ENCODE measurements around the gene SYT15. TPM values are rescaled to one million over a fixed set of nuclear protein-coding genes. Genes with fewer than 3 reads are reported as not detected.

The SYT15 gene
- total RNA-seq, 1 donor = under 0.01 TPM

- TF ChIP-seq CTCF (IDR thresholded peaks at IDR 0.05; ENCODE audit: insufficient read depth, low read length) = no peak
- no peak for DNase-seq (ENCODE audit: low read depth)
- peak overlapping the region; percentile 13 for H3K4me3 ChIP-seq (ENCODE audit: low read depth, low read length)
These were observed 23.0 kb upstream of the SYT15 start for GRCh38 chr10:46555713-46556514.

- no peak for TF ChIP-seq CTCF (IDR thresholded peaks at IDR 0.05; ENCODE audit: insufficient read depth, low read length)
- DNase-seq (ENCODE audit: low read depth) = no peak
- H3K4me3 ChIP-seq (ENCODE audit: low read depth, low read length) = peak within 1 kb of the TSS; percentile 13
These were observed 22.2 kb upstream of the SYT15 start, which contains the start of gene GPRIN2 for GRCh38 chr10:46556515-46557318. GPRIN2 (minus strand) TSS chr10:46556658; CDS start chr10:46550736, 5,922 bp downstream.

- H3K4me3 ChIP-seq (ENCODE audit: low read depth, low read length) = no peak overlapping the region
These were observed 21.4 kb upstream of the SYT15 start for GRCh38 chr10:46557319-46558121.

GRCh38 chr10:46558122-46558391, 20.9 kb upstream of the SYT15 start:
- TF ChIP-seq CTCF (IDR thresholded peaks at IDR 0.05; ENCODE audit: insufficient read depth, low read length) = no peak
- H3K4me3 ChIP-seq (ENCODE audit: low read depth, low read length) = no peak overlapping the region
- DNase-seq (ENCODE audit: low read depth) = no peak

More at GRCh38 chr10:46557319-46558121, 21.4 kb upstream of the SYT15 start:
- no peak for DNase-seq (ENCODE audit: low read depth)
- no peak for TF ChIP-seq CTCF (IDR thresholded peaks at IDR 0.05; ENCODE audit: insufficient read depth, low read length)

GRCh38 chr10:46558392-46559185, 20.3 kb upstream of the SYT15 start:
- DNase-seq (ENCODE audit: low read depth) = no peak
- no peak overlapping the region for H3K4me3 ChIP-seq (ENCODE audit: low read depth, low read length)
- TF ChIP-seq CTCF (IDR thresholded peaks at IDR 0.05; ENCODE audit: insufficient read depth, low read length) = no peak

- no peak for DNase-seq (ENCODE audit: low read depth)
- H3K4me3 ChIP-seq (ENCODE audit: low read depth, low read length) = no peak overlapping the region
These were observed 19.7 kb upstream of the SYT15 start for GRCh38 chr10:46559231-46559671.

More at GRCh38 chr10:46559231-46559671, 19.7 kb upstream of the SYT15 start:
- no peak for TF ChIP-seq CTCF (IDR thresholded peaks at IDR 0.05; ENCODE audit: insufficient read depth, low read length)

All from fibroblast of the aortic adventitia (primary cell).